ENCODE results near the gene PTPN22.

GRCh38 chr1:113805256-113805531, 66.3 kb downstream of the PTPN22 start:
- no peak for TF ChIP-seq CTCF (IDR thresholded peaks at IDR 0.05)
- no peak for TF ChIP-seq POLR2A (IDR thresholded peaks at IDR 0.05)

Data from heart left ventricle (tissue), 13 donors.